GM18868 (cell line): ENCODE results near the gene SLCO1B3.

Experiments used
- ATAC-seq: cut with Tn5 transposase; IDR thresholded peaks from one replicate; pipeline ENCODE4 v1.9.1; 2021; ENCODE audit warnings: mild to moderate bottlenecking, moderate library complexity; ENCODE audit not compliant: unreplicated experiment

SLCO1B3 gene

GRCh38 chr12:20868277-20868676 lies 57.8 kb downstream of the SLCO1B3 start:
- peak; percentile 80 for ATAC-seq

GRCh38 chr12:20883288-20883687 lies 72.8 kb downstream of the SLCO1B3 start:
- no peak for ATAC-seq

GRCh38 chr12:20885116-20885515 lies 74.6 kb downstream of the SLCO1B3 start:
- no peak for ATAC-seq

- no peak for ATAC-seq
These were observed 75.0 kb downstream of the SLCO1B3 start for GRCh38 chr12:20885552-20885951.

- ATAC-seq = no peak
These were observed 106.8 kb downstream of the SLCO1B3 start for GRCh38 chr12:20917269-20917668.

- ATAC-seq = no peak
These were observed 107.3 kb downstream of the SLCO1B3 start for GRCh38 chr12:20917819-20918218.

GRCh38 chr12:20931894-20932293 lies 121.4 kb downstream of the SLCO1B3 start:
- ATAC-seq = no peak

GRCh38 chr12:20946732-20947131 lies 136.2 kb downstream of the SLCO1B3 start:
- ATAC-seq = peak; percentile 67

- ATAC-seq = peak; percentile 90
These were observed 139.7 kb downstream of the SLCO1B3 start for GRCh38 chr12:20950248-20950647.

GRCh38 chr12:20963303-20963702 lies 152.8 kb downstream of the SLCO1B3 start:
- ATAC-seq = no peak

GRCh38 chr12:20963762-20964161 lies 153.3 kb downstream of the SLCO1B3 start:
- ATAC-seq = no peak
